Duodenal mucosa (tissue), 2 donors: Measurements from ENCODE around the gene FER1L5.
"Not testable (repeated sequence)": the region's sequence is repeated elsewhere in the genome, so short reads cannot be mapped to it uniquely, and the experiment has no call there.

ENCODE experiments used
- H3K27ac ChIP-seq: one replicate; pipeline ENCODE4 v1.7.0; 2013; ENCODE audit warnings: low read depth, low read length
- H3K27me3 ChIP-seq, 2 donors: one replicate each; pipeline ENCODE4 v1.7.0; 2013; ENCODE audit warnings: low read length in 2 of 2, control low read depth in 1 of 2; ENCODE audit not compliant: insufficient read depth in 2 of 2, control insufficient read depth in 1 of 2
- H3K36me3 ChIP-seq, 2 donors: one replicate each; pipeline ENCODE4 v1.7.0; 2013; ENCODE audit warnings: low read length in 2 of 2, control low read depth in 1 of 2; ENCODE audit not compliant: insufficient read depth in 2 of 2, control insufficient read depth in 1 of 2
- H3K4me1 ChIP-seq, 2 donors: one replicate each; pipeline ENCODE4 v1.7.0; 2013; ENCODE audit warnings: low read length in 2 of 2, control low read depth in 1 of 2; ENCODE audit not compliant: insufficient read depth in 2 of 2, control insufficient read depth in 1 of 2
- H3K4me3 ChIP-seq, 2 donors: one replicate each; pipeline ENCODE4 v1.7.0; 2013; ENCODE audit warnings: low read length in 2 of 2, low read depth in 1 of 2
- H3K9ac ChIP-seq, 2 donors: one replicate each; pipeline ENCODE4 v1.7.0; 2013; ENCODE audit warnings: low read length in 2 of 2, low read depth in 1 of 2
- H3K9me3 ChIP-seq, 2 donors: one replicate each; pipeline ENCODE4 v1.7.0; 2013; ENCODE audit warnings: low read length in 2 of 2, control low read depth in 1 of 2; ENCODE audit not compliant: control insufficient read depth in 1 of 2

Gene FER1L5

GRCh38 chr2:96633641-96634040 lies 8.9 kb upstream of the FER1L5 start:
- no peaks in the 10 kb centered on the region for H3K9me3 ChIP-seq
- no peak overlapping the region for H3K9ac ChIP-seq
- H3K4me1 ChIP-seq: peaks cover 18 to 21% of the 10 kb centered on the region in 2 donors

GRCh38 chr2:96636551-96637171 lies 5.9 kb upstream of the FER1L5 start:
- Histone ChIP-seq H3K27ac (no peak overlapping the region), H3K9me3 (no peaks in the 10 kb centered on the region), H3K4me1 (peaks cover 18 to 23% of the 10 kb centered on the region in 2 donors), H3K36me3 (peaks cover 0 to 4% of the 10 kb centered on the region in 2 donors), H3K9ac (peak overlapping the region; percentile 91 to 93), H3K27me3 (no peaks in the 10 kb centered on the region), H3K4me3 (peak overlapping the region; percentile 71 to 81)

More at GRCh38 chr2:96633641-96634040, 8.9 kb upstream of the FER1L5 start:
- no peaks in the 10 kb centered on the region for H3K27me3 ChIP-seq
- peaks cover 14 to 25% of the 10 kb centered on the region in 2 donors for H3K36me3 ChIP-seq
- H3K4me3 ChIP-seq: no peak overlapping the region
- H3K27ac ChIP-seq: no peak overlapping the region

- peaks cover 18 to 23% of the 10 kb centered on the region in 2 donors for H3K4me1 ChIP-seq
- peak overlapping the region; percentile 92 for H3K27ac ChIP-seq
- peak overlapping the region; percentile 91 to 93 for H3K9ac ChIP-seq
- no peaks in the 10 kb centered on the region for H3K36me3 ChIP-seq
- no peaks in the 10 kb centered on the region for H3K9me3 ChIP-seq
- peak overlapping the region; percentile 71 to 81 for H3K4me3 ChIP-seq
- no peaks in the 10 kb centered on the region for H3K27me3 ChIP-seq
Measured at GRCh38 chr2:96637385-96638143, 5.0 kb upstream of the FER1L5 start.

- no peaks in the 10 kb centered on the region for H3K36me3 ChIP-seq
- peak within 1 kb of the TSS; percentile 71 to 81 for H3K4me3 ChIP-seq
- no peaks in the 10 kb centered on the region for H3K27me3 ChIP-seq
- peak within 1 kb of the TSS; percentile 91 to 93 for H3K9ac ChIP-seq
- H3K9me3 ChIP-seq: no peaks in the 10 kb centered on the region
- peak within 1 kb of the TSS; percentile 92 for H3K27ac ChIP-seq
- peaks cover 18 to 23% of the 10 kb centered on the region in 2 donors for H3K4me1 ChIP-seq
Measured at GRCh38 chr2:96638144-96639121, 4.1 kb upstream of the FER1L5 start, which contains the start of gene KANSL3. Gene KANSL3 (minus strand): TSS chr2:96638312. CDS start chr2:96637135, 1,177 bp downstream.

GRCh38 chr2:96647681-96648080 lies 5.1 kb downstream of the FER1L5 start:
- H3K4me3 ChIP-seq: no peak overlapping the region
- no peaks in the 10 kb centered on the region for H3K27me3 ChIP-seq
- H3K9me3 ChIP-seq: no peaks in the 10 kb centered on the region
- no peaks in the 10 kb centered on the region for H3K4me1 ChIP-seq
- H3K36me3 ChIP-seq: no peaks in the 10 kb centered on the region
- no peak overlapping the region for H3K27ac ChIP-seq
- no peak overlapping the region for H3K9ac ChIP-seq

GRCh38 chr2:96648306-96648930 lies 5.9 kb downstream of the FER1L5 start:
- Histone ChIP-seq H3K9me3 (no peaks in the 10 kb centered on the region), H3K27ac (no peak overlapping the region), H3K36me3 (no peaks in the 10 kb centered on the region), H3K9ac (no peak overlapping the region), H3K27me3 (no peaks in the 10 kb centered on the region), H3K4me3 (no peak overlapping the region), H3K4me1 (no peaks in the 10 kb centered on the region)

GRCh38 chr2:96649342-96649741 lies 6.8 kb downstream of the FER1L5 start:
- Histone ChIP-seq H3K27ac (no peak overlapping the region), H3K27me3 (no peaks in the 10 kb centered on the region), H3K4me1 (no peaks in the 10 kb centered on the region), H3K36me3 (no peaks in the 10 kb centered on the region), H3K9ac (no peak overlapping the region), H3K9me3 (no peaks in the 10 kb centered on the region), H3K4me3 (no peak overlapping the region)

GRCh38 chr2:96651793-96652192 lies 9.2 kb downstream of the FER1L5 start:
- no peaks in the 10 kb centered on the region for H3K9me3 ChIP-seq
- H3K36me3 ChIP-seq: no peaks in the 10 kb centered on the region
- no peak overlapping the region for H3K4me3 ChIP-seq
- no peaks in the 10 kb centered on the region for H3K4me1 ChIP-seq
- no peak overlapping the region for H3K27ac ChIP-seq
- no peak overlapping the region for H3K9ac ChIP-seq
- H3K27me3 ChIP-seq: no peaks in the 10 kb centered on the region

GRCh38 chr2:96654791-96655190 lies 12.2 kb downstream of the FER1L5 start:
- H3K4me1 ChIP-seq, H3K4me3 ChIP-seq, H3K27ac ChIP-seq, H3K9me3 ChIP-seq, H3K36me3 ChIP-seq, H3K27me3 ChIP-seq, H3K9ac ChIP-seq: not testable (repeated sequence)
